HCT116 (cell line): Measurements from ENCODE around the gene RPL14. TPM values are rescaled to one million over a fixed set of nuclear protein-coding genes. Genes with fewer than 3 reads are reported as not detected.

Experiments used
- ATAC-seq: fragments of 200-7000 bp; cut with Tn5 transposase; 2 replicates; pipeline ENCODE4 v1.9.1; 2020; ENCODE audit warnings: mild to moderate bottlenecking, moderate library complexity
- BruUV-seq: library from RNA; stranded (reverse); fragments of 400-500 nt; replicated peaks from 2 replicates; lab custom pipeline; 2021; lab: Mats Ljungman, UMichigan
- CTCF ChIA-PET: fragments of 300-600 bp; sonication (Branson Sonifier 250); formaldehyde crosslinking; loops from one replicate; lab custom pipeline; 2021; ENCODE audit warnings: antibody characterized with exemption; lab: Charles Lee
- POLR2A ChIA-PET: fragments of 300-600, 350-600 bp; sonication (Branson Sonifier 250); formaldehyde crosslinking; loops from one replicate; lab custom pipeline; 2021; ENCODE audit warnings: antibody characterized with exemption; lab: Charles Lee
- RAD21 ChIA-PET, 2 experiments: fragments of 300-600 bp; sonication (Branson Sonifier 250); formaldehyde crosslinking; loops; one replicate each; lab custom pipeline; 2023; ENCODE audit warnings: low total read pairs in 2 of 2; ENCODE audit not compliant: uncharacterized antibody in 2 of 2, unreplicated experiment in 2 of 2, low non-redundant PET in 1 of 2; lab: Charles Lee
- DNase-seq: peaks from one replicate; pipeline ENCODE4 v3.0.0-alpha.2; 2010; ENCODE audit warnings: low read depth, low spot score
- H2AFZ ChIP-seq: fragments of 200-600 bp; shearing (Covaris generic), sonication (generic); 2 replicates; pipeline ENCODE4 v1.6.1; 2017; ENCODE audit warnings: low read depth, mixed run types, mixed read lengths, antibody characterized with exemption, low read length; ENCODE audit not compliant: poor library complexity, severe bottlenecking
- H3K27ac ChIP-seq: 2 replicates; pipeline ENCODE4 v1.5.1; 2012; ENCODE audit warnings: low read depth, low read length
- H3K27me3 ChIP-seq: fragments of 200-600 bp; sonication (generic); 2 replicates; pipeline ENCODE4 v1.6.1; 2016; ENCODE audit warnings: mixed run types, low read length, mixed read lengths; ENCODE audit not compliant: insufficient read depth
- H3K36me3 ChIP-seq, 2 experiments: fragments of 200-500 bp in 1 of 2; fragments of 200-600 bp in 1 of 2; sonication (Bioruptor generic) in 1 of 2; sonication (generic) in 1 of 2; 2 replicates each; pipeline versions ENCODE4 v1.5.1 to v1.6.1; 2014 to 2016; ENCODE audit warnings: low read length in 2 of 2, inconsistent platforms in 1 of 2, mixed read lengths in 1 of 2, mixed run types in 1 of 2; ENCODE audit not compliant: insufficient read depth in 2 of 2, control insufficient read depth in 1 of 2
- H3K4me1 ChIP-seq, 2 experiments: fragments of 200-600 bp in 1 of 2; sonication (generic) in 1 of 2; 2 replicates each; pipeline versions ENCODE4 v1.5.1 to v1.6.1; 2012 to 2017; ENCODE audit warnings: low read length in 2 of 2, inconsistent platforms in 1 of 2, mild to moderate bottlenecking in 1 of 2, mixed read lengths in 1 of 2, mixed run types in 1 of 2, moderate library complexity in 1 of 2; ENCODE audit not compliant: insufficient read depth in 2 of 2, control insufficient read depth in 1 of 2
- H3K4me2 ChIP-seq: fragments of 200-600 bp; sonication (generic); 2 replicates; pipeline ENCODE4 v1.6.1; 2017; ENCODE audit warnings: mixed run types, low read length, mixed read lengths
- H3K4me3 ChIP-seq, 2 experiments: fragments of 200-600 bp in 1 of 2; sonication (generic) in 1 of 2; replicated peaks in 1 of 2; 2 replicates each; pipeline ENCODE4 v1.5.1; 2011 to 2016; ENCODE audit warnings: low read length in 2 of 2, control low read depth in 1 of 2, low read depth in 1 of 2, mild to moderate bottlenecking in 1 of 2, mixed read lengths in 1 of 2, mixed run types in 1 of 2
- H3K79me2 ChIP-seq: fragments of 200-600 bp; sonication (generic); 2 replicates; pipeline ENCODE4 v1.6.1; 2017; ENCODE audit warnings: mild to moderate bottlenecking, mixed run types, low read length, moderate library complexity, mixed read lengths; ENCODE audit not compliant: insufficient read depth
- H3K9ac ChIP-seq: fragments of 200-600 bp; sonication (generic); 2 replicates; pipeline ENCODE4 v1.6.1; 2016; ENCODE audit warnings: low read length, mixed read lengths
- H3K9me2 ChIP-seq: fragments of 200-600 bp; sonication (generic), shearing (Covaris generic); 2 replicates; pipeline ENCODE4 v1.6.1; 2017; ENCODE audit warnings: mixed run types, mild to moderate bottlenecking, moderate library complexity; ENCODE audit not compliant: insufficient read depth
- H3K9me3 ChIP-seq, 2 experiments: fragments of 200-500 bp in 1 of 2; fragments of 200-600 bp in 1 of 2; sonication (Bioruptor generic) in 1 of 2; sonication (generic) in 1 of 2; 2 replicates each; pipeline ENCODE4 v1.6.1; 2014 to 2017; ENCODE audit warnings: low read length in 2 of 2, mixed read lengths in 2 of 2, inconsistent platforms in 1 of 2, low read depth in 1 of 2, mild to moderate bottlenecking in 1 of 2, mixed run types in 1 of 2, moderate library complexity in 1 of 2; ENCODE audit not compliant: control insufficient read depth in 1 of 2, insufficient read depth in 1 of 2
- H4K20me1 ChIP-seq: fragments of 200-600 bp; sonication (generic), shearing (Covaris generic); 2 replicates; pipeline ENCODE4 v1.6.1; 2017; ENCODE audit warnings: mixed run types, mild to moderate bottlenecking, moderate library complexity; ENCODE audit not compliant: insufficient read depth
- CEBPB ChIP-seq: IDR thresholded peaks from 2 replicates; pipeline ENCODE4 v1.6.1; 2012; ENCODE audit warnings: low read depth
- CTCF ChIP-seq, 3 experiments: fragments of 200-600 bp in 1 of 3; sonication (generic) in 1 of 3; IDR thresholded peaks in 2 of 3; conservative IDR thresholded peaks in 1 of 3; 2 replicates each; pipeline ENCODE4 v1.5.1; 2012 to 2017; ENCODE audit warnings: low read depth in 2 of 3, low read length in 2 of 3, antibody characterized with exemption in 1 of 3, borderline replicate concordance in 1 of 3, control low read depth in 1 of 3, mild to moderate bottlenecking in 1 of 3, mixed read lengths in 1 of 3, mixed run types in 1 of 3, moderate library complexity in 1 of 3; ENCODE audit not compliant: insufficient read depth in 1 of 3
- EGR1 ChIP-seq: IDR thresholded peaks from 2 replicates; pipeline ENCODE4 v1.6.1; 2012; ENCODE audit warnings: low read depth
- ELF1 ChIP-seq: IDR thresholded peaks from 2 replicates; pipeline ENCODE4 v1.6.1; 2012; ENCODE audit warnings: low read depth, borderline replicate concordance
- EZH2 ChIP-seq: fragments of 200-600 bp; sonication (generic); IDR thresholded peaks from 2 replicates; pipeline ENCODE4 v1.6.1; 2017; ENCODE audit warnings: antibody characterized with exemption, mixed run types
- EZH2phosphoT487 ChIP-seq: fragments of 200-600 bp; IDR thresholded peaks from 2 replicates; pipeline ENCODE4 v1.6.1; 2018; ENCODE audit warnings: antibody characterized with exemption, borderline replicate concordance
- FOSL1 ChIP-seq: IDR thresholded peaks from 2 replicates; pipeline ENCODE4 v1.6.1; 2012; ENCODE audit warnings: low read depth
- JUND ChIP-seq: IDR thresholded peaks from 2 replicates; pipeline ENCODE4 v1.6.1; 2012
- POLR2A ChIP-seq: IDR thresholded peaks from 2 replicates; pipeline ENCODE4 v1.7.0; 2011; ENCODE audit warnings: borderline replicate concordance; ENCODE audit not compliant: insufficient read depth, insufficient read length; ENCODE audit errors: extremely low read depth
- RAD21 ChIP-seq: IDR thresholded peaks from 2 replicates; pipeline ENCODE4 v1.6.1; 2012; ENCODE audit warnings: low read depth, mild to moderate bottlenecking
- REST ChIP-seq: IDR thresholded peaks from 2 replicates; pipeline ENCODE4 v1.6.1; 2012; ENCODE audit warnings: low read depth
- SIN3A ChIP-seq: IDR thresholded peaks from 2 replicates; pipeline ENCODE4 v1.6.1; 2012; ENCODE audit warnings: low read depth
- SRF ChIP-seq: IDR thresholded peaks from 2 replicates; pipeline ENCODE4 v1.6.1; 2012; ENCODE audit warnings: low read depth
- TCF7L2 ChIP-seq: IDR thresholded peaks from 2 replicates; pipeline ENCODE4 v1.7.0; 2011; ENCODE audit warnings: borderline replicate concordance, inconsistent platforms; ENCODE audit not compliant: insufficient read depth, insufficient read length; ENCODE audit errors: extremely low read depth
- YY1 ChIP-seq: IDR thresholded peaks from 2 replicates; pipeline ENCODE4 v1.6.1; 2011; ENCODE audit warnings: low read length, low read depth, moderate library complexity, mild to moderate bottlenecking; ENCODE audit not compliant: insufficient replicate concordance; ENCODE audit errors: extremely low read depth
- ZFX ChIP-seq: fragments of 450-650 bp; IDR thresholded peaks from 2 replicates; pipeline ENCODE4 v1.6.1; 2017
- ZNF274 ChIP-seq: fragments of 200-500 bp; sonication (Bioruptor generic); IDR thresholded peaks from 2 replicates; pipeline ENCODE4 v1.6.1; 2014; ENCODE audit warnings: mild to moderate bottlenecking, low read depth, low read length, inconsistent platforms
- intact Hi-C: fragments of 100-400 bp; cut with micrococcal nuclease; formaldehyde crosslinking; loops from 2 replicates; pipeline ENCODE4 v1.10.0; 2022
- total RNA-seq: library from RNA; stranded (reverse); gene quantifications from one replicate; pipeline ENCODE4 v1.2.1, GENCODE V29; 2021; ENCODE audit not compliant: unreplicated experiment
- TF ChIP-seq, protein P1 (sequence below): IDR thresholded peaks from 2 replicates; pipeline ENCODE4 v1.6.1; 2012
- TF ChIP-seq, protein P2 (sequence below): IDR thresholded peaks from 2 replicates; pipeline ENCODE4 v1.6.1; 2011; ENCODE audit warnings: mild to moderate bottlenecking, low read length, moderate library complexity; ENCODE audit not compliant: insufficient replicate concordance; ENCODE audit errors: extremely low read depth
- TF ChIP-seq, protein P3 (sequence below): IDR thresholded peaks from 2 replicates; pipeline ENCODE4 v1.6.1; 2012

RPL14 gene
- total RNA-seq, 1 experiment from 2014 or later = 2,938 TPM

GRCh38 chr3:40497288-40497687 is 40.1 kb downstream of the RPL14 start:
- no peak for ATAC-seq
- no peaks in the 10 kb centered on the region for H3K36me3 ChIP-seq
- no peak overlapping the region for H3K9ac ChIP-seq
- H3K9me2 ChIP-seq = no peaks in the 10 kb centered on the region
- TF ChIP-seq FOSL1 = no peak
- TF ChIP-seq EZH2phosphoT487 = no peak
- no peak for TF ChIP-seq EZH2
- TF ChIP-seq, protein P1, sequence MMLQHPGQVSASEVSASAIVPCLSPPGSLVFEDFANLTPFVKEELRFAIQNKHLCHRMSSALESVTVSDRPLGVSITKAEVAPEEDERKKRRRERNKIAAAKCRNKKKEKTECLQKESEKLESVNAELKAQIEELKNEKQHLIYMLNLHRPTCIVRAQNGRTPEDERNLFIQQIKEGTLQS = no peak
- no peak for TF ChIP-seq ELF1
- TF ChIP-seq, protein P2, sequence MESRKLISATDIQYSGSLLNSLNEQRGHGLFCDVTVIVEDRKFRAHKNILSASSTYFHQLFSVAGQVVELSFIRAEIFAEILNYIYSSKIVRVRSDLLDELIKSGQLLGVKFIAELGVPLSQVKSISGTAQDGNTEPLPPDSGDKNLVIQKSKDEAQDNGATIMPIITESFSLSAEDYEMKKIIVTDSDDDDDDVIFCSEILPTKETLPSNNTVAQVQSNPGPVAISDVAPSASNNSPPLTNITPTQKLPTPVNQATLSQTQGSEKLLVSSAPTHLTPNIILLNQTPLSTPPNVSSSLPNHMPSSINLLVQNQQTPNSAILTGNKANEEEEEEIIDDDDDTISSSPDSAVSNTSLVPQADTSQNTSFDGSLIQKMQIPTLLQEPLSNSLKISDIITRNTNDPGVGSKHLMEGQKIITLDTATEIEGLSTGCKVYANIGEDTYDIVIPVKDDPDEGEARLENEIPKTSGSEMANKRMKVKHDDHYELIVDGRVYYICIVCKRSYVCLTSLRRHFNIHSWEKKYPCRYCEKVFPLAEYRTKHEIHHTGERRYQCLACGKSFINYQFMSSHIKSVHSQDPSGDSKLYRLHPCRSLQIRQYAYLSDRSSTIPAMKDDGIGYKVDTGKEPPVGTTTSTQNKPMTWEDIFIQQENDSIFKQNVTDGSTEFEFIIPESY = no peak
- TF ChIP-seq REST = no peak
- no peak for TF ChIP-seq EGR1
- TF ChIP-seq SRF = no peak
- TF ChIP-seq JUND = no peak
- TF ChIP-seq POLR2A = no peak
- TF ChIP-seq TCF7L2 = no peak
- no peak for TF ChIP-seq ZFX
- no peak for TF ChIP-seq CTCF (IDR thresholded peaks at IDR 0.05 in 2 of 3, conservative IDR thresholded peaks at IDR 0.05 in 1 of 3; ENCODE audit: borderline replicate concordance in 1 of 3, insufficient read depth in 1 of 3, low read depth in 2 of 3, low read length in 2 of 3)
- no peak for TF ChIP-seq SIN3A
- TF ChIP-seq YY1 = no peak
- TF ChIP-seq RAD21 = no peak
- TF ChIP-seq ZNF274 = no peak
- TF ChIP-seq, protein P3, sequence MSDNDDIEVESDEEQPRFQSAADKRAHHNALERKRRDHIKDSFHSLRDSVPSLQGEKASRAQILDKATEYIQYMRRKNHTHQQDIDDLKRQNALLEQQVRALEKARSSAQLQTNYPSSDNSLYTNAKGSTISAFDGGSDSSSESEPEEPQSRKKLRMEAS = no peak
- TF ChIP-seq CEBPB = no peak
- no peaks in the 10 kb centered on the region for H3K4me1 ChIP-seq
- ChIA-PET POLR2A (no interaction called here), CTCF (no interaction called here), RAD21 (no interaction called here)
- H3K4me3 ChIP-seq = no peak overlapping the region
- no peaks in the 10 kb centered on the region for H3K79me2 ChIP-seq
- H3K9me3 ChIP-seq = no peaks in the 10 kb centered on the region
- H2AFZ ChIP-seq = no peak overlapping the region
- no peak overlapping the region for H3K4me2 ChIP-seq
- no peak for DNase-seq
- intact Hi-C loops = no loop called here
- H3K27ac ChIP-seq = no peak overlapping the region
- H4K20me1 ChIP-seq = no peaks in the 10 kb centered on the region
- BruUV-seq = no TSS peak
- no peaks in the 10 kb centered on the region for H3K27me3 ChIP-seq
